Left lung (tissue), 10 donors: ENCODE results near the gene CHCHD6. TPM values are rescaled to one million over a fixed set of nuclear protein-coding genes. Genes with fewer than 3 reads are reported as not detected.
A peak's percentile ranks its signal among the peaks of the same experiment; 100 is the strongest.

Experiments used
- ATAC-seq: fragments of 200-7000 bp; cut with Tn5 transposase; one replicate; pipeline ENCODE4 v1.9.1; 2020; ENCODE audit warnings: moderate library complexity
- DNase-seq, 4 donors: peaks; one replicate each; pipeline ENCODE4 v3.0.0-alpha.2; 2013 to 2020
- H3K27ac ChIP-seq, 2 donors: fragments of 200-600 bp; sonication (generic) in 1 of 2; one replicate each; pipeline versions ENCODE4 v1.5.0 to v1.8.0; 2020 to 2021
- H3K27me3 ChIP-seq, 2 donors: fragments of 200-600 bp; sonication (generic) in 1 of 2; one replicate each; pipeline versions ENCODE4 v1.5.0 to v1.8.0; 2020 to 2021
- H3K36me3 ChIP-seq, 2 donors: fragments of 200-600 bp; sonication (generic) in 1 of 2; one replicate each; pipeline versions ENCODE4 v1.5.0 to v1.8.0; 2020 to 2021
- H3K4me1 ChIP-seq, 2 donors: fragments of 200-600 bp; one replicate each; pipeline ENCODE4 v1.8.0; 2021
- H3K4me3 ChIP-seq, 2 donors: fragments of 200-600 bp; sonication (generic) in 1 of 2; one replicate each; pipeline versions ENCODE4 v1.5.0 to v1.8.0; 2020 to 2021; ENCODE audit warnings: mild to moderate bottlenecking in 1 of 2
- H3K9me3 ChIP-seq, 2 donors: fragments of 200-600 bp; sonication (generic) in 1 of 2; one replicate each; pipeline versions ENCODE4 v1.5.0 to v1.8.0; 2020 to 2021
- intact Hi-C, 2 donors: fragments of 100-400 bp; cut with DNase I; formaldehyde crosslinking; loops; one replicate each; pipeline versions ENCODE4 v1.11.2 to v1.14.2; 2022
- polyA plus RNA-seq, 6 donors: library from polyadenylated mRNA; unstranded; fragments of 120-200 nt; gene quantifications; one replicate each; pipeline ENCODE4 v1.2.1, GENCODE V29; 2013; ENCODE audit not compliant: insufficient read length in 6 of 6
- total RNA-seq, 2 donors: library from RNA; stranded (reverse); fragmentation: NEBNext Ultra II Directional; extraction: Animal tissue kit (Norgen Biotek cat#: 25700); gene quantifications; one replicate each; pipeline ENCODE4 v1.2.1, GENCODE V29; 2021
- TF ChIP-seq, protein P1 (sequence below), 2 donors: fragments of 200-600 bp; sonication (generic) in 1 of 2; IDR thresholded peaks; one replicate each; pipeline versions ENCODE4 v1.5.0 to v1.8.0; 2021; ENCODE audit warnings: antibody characterized with exemption in 2 of 2
- donor health status: DM: no; HTN: yes; CAD: no.
- donor health status: DM: no; HTN: no; CAD: no.

The CHCHD6 gene
- total and polyA plus RNA-seq, 8 donors: 11.8 to 21.1 (median 18.4) TPM

DNA sequence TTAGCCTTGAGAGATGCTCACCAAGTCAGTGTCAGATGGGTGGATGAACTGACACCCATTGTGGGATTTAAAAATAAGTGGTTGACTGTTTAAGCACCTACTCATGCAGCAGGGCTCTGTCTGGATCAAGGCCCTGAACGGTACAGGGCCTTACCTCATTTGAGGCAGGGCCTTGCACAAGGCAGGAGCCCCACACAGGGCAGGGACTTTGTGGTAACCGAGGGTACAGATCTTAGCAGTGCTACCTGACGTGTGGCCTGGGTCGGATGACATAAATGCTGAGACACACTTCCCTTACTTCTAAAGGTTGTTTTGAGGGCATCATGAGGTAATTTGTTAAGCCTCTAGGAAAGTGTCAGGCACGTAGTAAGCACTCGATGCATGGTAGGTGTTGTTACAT lies 219.4 kb downstream of the CHCHD6 start:
- Histone ChIP-seq H3K4me3 (no peak overlapping the region), H3K4me1 (peaks cover 18 to 31% of the 10 kb centered on the region in 2 donors), H3K27me3 (peaks cover 0 to 16% of the 10 kb centered on the region in 2 donors), H3K27ac (no peak overlapping the region), H3K9me3 (no peaks in the 10 kb centered on the region), H3K36me3 (no peaks in the 10 kb centered on the region)
- TF ChIP-seq, protein P1, sequence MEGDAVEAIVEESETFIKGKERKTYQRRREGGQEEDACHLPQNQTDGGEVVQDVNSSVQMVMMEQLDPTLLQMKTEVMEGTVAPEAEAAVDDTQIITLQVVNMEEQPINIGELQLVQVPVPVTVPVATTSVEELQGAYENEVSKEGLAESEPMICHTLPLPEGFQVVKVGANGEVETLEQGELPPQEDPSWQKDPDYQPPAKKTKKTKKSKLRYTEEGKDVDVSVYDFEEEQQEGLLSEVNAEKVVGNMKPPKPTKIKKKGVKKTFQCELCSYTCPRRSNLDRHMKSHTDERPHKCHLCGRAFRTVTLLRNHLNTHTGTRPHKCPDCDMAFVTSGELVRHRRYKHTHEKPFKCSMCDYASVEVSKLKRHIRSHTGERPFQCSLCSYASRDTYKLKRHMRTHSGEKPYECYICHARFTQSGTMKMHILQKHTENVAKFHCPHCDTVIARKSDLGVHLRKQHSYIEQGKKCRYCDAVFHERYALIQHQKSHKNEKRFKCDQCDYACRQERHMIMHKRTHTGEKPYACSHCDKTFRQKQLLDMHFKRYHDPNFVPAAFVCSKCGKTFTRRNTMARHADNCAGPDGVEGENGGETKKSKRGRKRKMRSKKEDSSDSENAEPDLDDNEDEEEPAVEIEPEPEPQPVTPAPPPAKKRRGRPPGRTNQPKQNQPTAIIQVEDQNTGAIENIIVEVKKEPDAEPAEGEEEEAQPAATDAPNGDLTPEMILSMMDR (IDR thresholded peaks at IDR 0.05): no peak
- DNase-seq: no peak
- intact Hi-C loops: no loop called here
- no peak for ATAC-seq

DNA sequence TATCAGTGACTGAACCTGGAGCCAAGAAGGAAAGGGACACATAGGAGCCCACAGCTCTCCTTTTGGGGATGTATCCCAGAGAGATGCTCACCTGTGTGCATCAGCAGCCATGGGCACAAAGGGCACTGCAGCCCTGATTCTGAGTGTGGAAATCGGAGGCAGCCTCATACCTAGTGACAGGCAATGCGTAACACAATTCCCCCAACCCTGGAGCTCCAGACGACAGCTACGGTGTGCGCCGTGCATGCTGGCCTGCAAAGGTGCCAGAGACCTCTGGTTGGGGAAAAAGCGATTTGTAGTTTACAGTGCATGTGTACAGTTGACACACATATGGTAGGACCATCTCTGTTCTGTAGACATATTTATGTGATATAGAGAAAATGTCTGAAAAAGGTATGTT lies 219.9 kb downstream of the CHCHD6 start:
- H3K4me3 ChIP-seq: no peak overlapping the region
- H3K36me3 ChIP-seq: no peaks in the 10 kb centered on the region
- H3K27me3 ChIP-seq: peaks cover 0 to 16% of the 10 kb centered on the region in 2 donors
- TF ChIP-seq, protein P1 (IDR thresholded peaks at IDR 0.05): no peak
- no peak for ATAC-seq
- peak in 1 of 4 donors; percentile 34 for DNase-seq
- H3K27ac ChIP-seq: no peak overlapping the region
- peaks cover 18 to 31% of the 10 kb centered on the region in 2 donors for H3K4me1 ChIP-seq
- intact Hi-C loops: no loop called here
- H3K9me3 ChIP-seq: no peaks in the 10 kb centered on the region

DNA sequence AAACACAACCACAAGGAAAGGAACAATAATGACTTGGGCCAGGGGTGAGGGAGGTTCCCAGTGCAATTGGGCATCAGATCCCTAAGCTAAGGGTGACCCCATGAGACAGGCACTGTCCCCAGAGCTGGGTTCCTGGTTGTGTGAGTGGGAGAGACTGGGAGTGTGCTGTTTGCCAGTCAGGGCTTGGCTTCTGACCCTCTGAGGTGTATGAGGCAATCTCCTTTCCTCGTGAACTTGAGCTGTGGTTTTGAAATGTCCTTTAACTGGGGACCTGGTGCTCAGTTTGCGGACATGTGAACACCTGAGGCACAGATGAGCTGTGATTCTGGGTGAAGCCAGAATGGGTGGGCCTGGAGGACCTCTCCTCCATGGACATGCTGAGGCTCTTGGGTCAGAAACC lies 220.4 kb downstream of the CHCHD6 start:
- Histone ChIP-seq H3K4me3 (no peak overlapping the region), H3K27me3 (peaks cover 0 to 16% of the 10 kb centered on the region in 2 donors), H3K27ac (no peak overlapping the region), H3K9me3 (no peaks in the 10 kb centered on the region), H3K36me3 (no peaks in the 10 kb centered on the region), H3K4me1 (peaks cover 18 to 31% of the 10 kb centered on the region in 2 donors)
- ATAC-seq (peak; percentile 39), DNase-seq (no peak)
- TF ChIP-seq, protein P1 (IDR thresholded peaks at IDR 0.05): no peak
- intact Hi-C loops: no loop called here

DNA sequence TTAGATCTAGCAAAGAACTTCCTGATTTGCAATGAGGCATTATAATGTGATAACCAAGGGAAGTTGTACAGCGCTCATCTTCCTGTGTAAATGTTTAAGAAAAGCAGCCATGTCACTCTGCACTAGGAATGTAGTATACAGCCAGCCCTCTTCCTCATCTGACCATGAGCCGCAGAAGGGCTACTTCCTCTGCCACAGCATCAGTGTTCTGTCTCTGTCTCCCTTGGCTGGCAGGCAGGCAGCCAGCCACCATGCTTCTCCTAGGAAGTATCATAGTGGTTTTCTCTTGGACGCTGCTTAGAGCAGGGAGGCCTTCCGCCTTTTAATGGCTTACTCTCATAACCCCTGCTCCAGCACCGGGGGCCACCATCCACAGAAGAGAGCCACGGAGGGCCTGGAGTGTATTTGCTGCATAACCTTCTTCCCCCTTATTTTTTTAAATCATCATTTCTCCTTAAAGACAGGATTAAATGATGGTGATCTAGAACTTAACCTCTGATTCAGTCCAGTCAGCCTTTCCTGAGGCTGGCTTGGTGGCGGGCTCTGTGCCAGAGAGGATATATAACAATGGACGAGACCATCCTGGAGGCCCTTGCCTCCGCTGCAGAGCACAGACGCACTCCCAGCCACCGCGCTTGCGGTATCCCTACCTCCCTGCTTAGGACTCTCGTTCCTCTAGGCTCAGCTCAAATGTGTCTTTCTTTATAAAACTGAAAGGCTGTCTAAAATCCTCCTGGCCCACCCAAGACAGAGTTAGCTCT lies 221.6 kb downstream of the CHCHD6 start:
- H3K9me3 ChIP-seq: no peaks in the 10 kb centered on the region
- DNase-seq (peak in 2 of 4 donors; percentile 50 to 76), ATAC-seq (peak; percentile 63)
- peaks cover 18 to 31% of the 10 kb centered on the region in 2 donors for H3K4me1 ChIP-seq
- no peak overlapping the region for H3K4me3 ChIP-seq
- TF ChIP-seq, protein P1 (IDR thresholded peaks at IDR 0.05): no peak
- H3K36me3 ChIP-seq: no peaks in the 10 kb centered on the region
- intact Hi-C loops: no loop called here
- H3K27ac ChIP-seq: peak overlapping the region; percentile 44 to 71
- peaks cover 0 to 9% of the 10 kb centered on the region in 2 donors for H3K27me3 ChIP-seq

DNA sequence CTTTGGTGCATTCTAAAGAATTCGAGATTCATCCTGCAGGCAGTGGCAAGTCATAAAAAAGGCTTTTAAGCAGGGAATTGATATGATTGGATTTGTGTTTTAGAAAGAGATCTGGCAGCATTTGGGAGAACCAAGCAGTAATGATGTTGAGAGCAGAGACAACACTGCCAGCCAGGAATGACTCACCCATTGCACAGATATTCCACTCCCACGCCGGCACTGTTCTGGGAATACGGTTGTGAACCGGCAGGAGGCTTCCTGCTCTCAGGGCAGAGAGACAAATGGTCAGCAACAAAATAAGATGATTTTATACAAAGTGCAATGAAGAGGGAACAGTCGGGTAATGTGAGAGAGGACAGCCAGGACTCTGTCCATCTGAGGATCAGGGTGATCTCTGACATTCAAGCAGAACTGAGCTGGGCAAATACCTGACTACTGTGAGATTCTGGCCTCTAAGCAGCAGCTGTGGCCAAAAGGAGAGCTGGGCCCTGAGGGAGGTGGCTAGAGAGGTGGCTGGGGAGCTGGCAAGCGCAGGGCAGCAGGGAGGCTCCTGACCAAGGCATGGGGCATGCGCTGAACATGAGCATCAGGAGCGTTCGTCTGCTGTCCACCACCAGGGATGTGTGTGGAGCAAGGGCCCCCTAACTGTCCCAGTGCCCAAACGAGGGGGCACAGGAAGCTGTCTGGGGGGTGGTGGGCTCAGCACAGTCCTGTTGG lies 222.8 kb downstream of the CHCHD6 start:
- ATAC-seq (peak; percentile 70), DNase-seq (peak in 1 of 4 donors; percentile 65)
- H3K27me3 ChIP-seq: peaks cover 0 to 6% of the 10 kb centered on the region in 2 donors
- no peaks in the 10 kb centered on the region for H3K9me3 ChIP-seq
- H3K4me3 ChIP-seq: no peak overlapping the region
- H3K27ac ChIP-seq: peak overlapping the region; percentile 48 to 71
- H3K4me1 ChIP-seq: peaks cover 20 to 42% of the 10 kb centered on the region in 2 donors
- intact Hi-C loops: no loop called here
- TF ChIP-seq, protein P1 (IDR thresholded peaks at IDR 0.05): no peak
- H3K36me3 ChIP-seq: no peaks in the 10 kb centered on the region
